Tibial nerve (tissue), 4 donors: ENCODE data around the gene MED20. TPM values are rescaled to one million over a fixed set of nuclear protein-coding genes. Genes with fewer than 3 reads are reported as not detected.

Source experiments
- DNase-seq, 2 donors: peaks; one replicate each; pipeline ENCODE4 v3.0.0-alpha.2; 2019; ENCODE audit warnings: low spot score in 2 of 2
- H3K27ac ChIP-seq, 4 donors: fragments of 200-600 bp; sonication (generic) in 3 of 4; one replicate each; pipeline ENCODE4 v1.5.1; 2017 to 2019; ENCODE audit warnings: mild to moderate bottlenecking in 1 of 4
- H3K27me3 ChIP-seq, 2 donors: fragments of 200-600 bp; sonication (generic) in 1 of 2; one replicate each; pipeline versions ENCODE4 v1.5.1 to v1.6.0; 2017 to 2019
- H3K36me3 ChIP-seq, 3 donors: fragments of 200-600 bp; sonication (generic); one replicate each; pipeline ENCODE4 v1.5.1; 2018 to 2019
- H3K4me1 ChIP-seq, 4 donors: fragments of 200-600 bp; sonication (generic) in 3 of 4; one replicate each; pipeline ENCODE4 v1.5.1; 2017 to 2019
- H3K4me3 ChIP-seq, 4 donors: fragments of 200-600 bp; sonication (generic) in 3 of 4; one replicate each; pipeline ENCODE4 v1.5.1; 2017 to 2019; ENCODE audit warnings: mild to moderate bottlenecking in 1 of 4, moderate library complexity in 1 of 4
- H3K9me3 ChIP-seq, 4 donors: fragments of 200-600 bp; sonication (generic) in 3 of 4; one replicate each; pipeline ENCODE4 v1.5.1; 2017 to 2019
- CTCF ChIP-seq, 5 experiments: fragments of 200-600 bp in 3 of 5; fragments of 450-650 bp in 2 of 5; sonication (generic) in 3 of 5; IDR thresholded peaks; one replicate each; pipeline ENCODE4 v1.5.1; 2016 to 2019; ENCODE audit warnings: antibody characterized with exemption in 5 of 5, mild to moderate bottlenecking in 3 of 5, moderate library complexity in 2 of 5
- EP300 ChIP-seq, 2 donors: sonication (generic); formaldehyde crosslinking; IDR thresholded peaks; one replicate each; pipeline ENCODE4 v1.6.1; 2017; ENCODE audit warnings: antibody characterized with exemption in 2 of 2, mild to moderate bottlenecking in 1 of 2
- POLR2A ChIP-seq, 2 donors: fragments of 450-650 bp; IDR thresholded peaks; one replicate each; pipeline ENCODE4 v1.6.1; 2017; ENCODE audit warnings: antibody characterized with exemption in 2 of 2, mild to moderate bottlenecking in 2 of 2, moderate library complexity in 2 of 2
- WGBS, 2 donors: methylation state at CpG; one replicate each; pipeline ENCODE4 v1.1.5; 2018; 5-methylcytosine and 5-hydroxymethylcytosine counted together
- total RNA-seq, 4 donors: library from RNA; depleted of rRNA; stranded (reverse); fragments of >200 nt; gene quantifications; one replicate each; pipeline ENCODE4 v1.1.0, GENCODE V29; 2016

The MED20 gene
- total RNA-seq, 4 donors from 2014 or later = 8.0 to 15.0 (median 12.2) TPM

DNA sequence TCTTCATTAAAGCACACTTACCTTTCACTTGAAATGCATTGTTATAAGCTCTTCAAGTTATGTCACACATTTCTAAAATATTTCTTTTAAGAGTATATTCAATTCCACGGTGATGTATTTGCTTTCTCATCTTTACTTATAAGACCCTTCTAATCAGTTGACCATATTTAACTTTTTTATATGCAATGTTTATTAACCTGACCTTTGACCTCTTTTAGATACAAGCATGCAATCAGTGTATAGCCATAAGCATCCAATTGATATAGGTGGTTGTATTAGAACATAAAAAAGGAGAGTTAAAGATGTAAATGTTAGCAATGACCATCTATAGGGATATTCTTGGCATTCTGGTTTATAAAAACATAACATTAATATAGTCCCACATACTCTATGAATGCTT, 35.0 kb downstream of the MED20 start:
- TF ChIP-seq CTCF (IDR thresholded peaks at IDR 0.05) (no peak), EP300 (IDR thresholded peaks at IDR 0.05) (no peak), POLR2A (IDR thresholded peaks at IDR 0.05) (no peak)
- H3K27me3 ChIP-seq = no peaks in the 10 kb centered on the region
- no peak overlapping the region for H3K4me3 ChIP-seq
- H3K27ac ChIP-seq = no peak overlapping the region
- no peaks in the 10 kb centered on the region for H3K36me3 ChIP-seq
- H3K9me3 ChIP-seq = no peaks in the 10 kb centered on the region
- 97 to 98% methylated on average over 1 of the region's 1 CpG for WGBS, 2 donors
- no peaks in the 10 kb centered on the region for H3K4me1 ChIP-seq
- no peak for DNase-seq

DNA sequence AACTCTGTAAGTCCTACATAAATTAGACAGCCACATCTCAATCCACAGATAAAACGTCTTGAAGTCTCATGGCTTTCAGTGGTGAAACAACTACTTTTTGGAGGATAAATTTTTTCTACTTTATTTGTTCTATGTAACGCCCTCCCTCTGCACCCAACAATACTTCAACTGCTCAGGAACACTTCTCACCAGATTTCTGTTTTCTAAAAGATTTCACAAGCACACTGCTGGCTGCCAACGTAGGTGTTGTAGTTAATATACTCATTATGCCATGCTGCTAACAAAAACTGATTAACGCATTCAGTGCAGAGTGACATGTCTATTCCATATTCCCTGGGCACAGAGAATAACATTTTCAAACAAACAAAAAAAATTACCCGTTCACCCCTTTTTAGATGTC, 36.0 kb downstream of the MED20 start:
- 86 to 91% methylated on average over 5 of the region's 5 CpGs for WGBS, 2 donors

DNA sequence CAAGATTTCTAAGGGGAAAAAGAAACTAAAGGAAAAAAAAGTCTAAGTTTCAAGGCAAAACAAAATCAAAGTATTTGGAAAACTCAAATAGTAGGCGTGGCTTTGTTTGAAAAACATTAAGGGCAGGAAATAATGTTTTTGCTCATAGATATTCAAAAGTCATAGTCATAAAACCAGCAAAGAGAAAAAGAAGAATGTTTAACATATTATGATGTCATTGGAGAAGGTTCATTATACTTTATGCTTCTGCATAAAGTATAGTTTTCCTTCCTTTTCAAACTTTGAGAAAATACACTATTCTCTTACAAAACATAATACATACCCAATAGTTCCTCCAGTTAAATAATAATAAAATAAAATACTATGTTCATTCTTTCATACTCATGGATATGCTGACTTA, 39.4 kb downstream of the MED20 start:
- H3K9me3 ChIP-seq = no peaks in the 10 kb centered on the region
- DNase-seq = no peak
- no peaks in the 10 kb centered on the region for H3K4me1 ChIP-seq
- no peak overlapping the region for H3K27ac ChIP-seq
- no peaks in the 10 kb centered on the region for H3K36me3 ChIP-seq
- no peak for TF ChIP-seq POLR2A (IDR thresholded peaks at IDR 0.05)
- no peak for TF ChIP-seq EP300 (IDR thresholded peaks at IDR 0.05)
- no peak for TF ChIP-seq CTCF (IDR thresholded peaks at IDR 0.05)
- WGBS, 2 donors = 73 to 82% methylated on average over 1 of the region's 1 CpG
- no peak overlapping the region for H3K4me3 ChIP-seq
- no peaks in the 10 kb centered on the region for H3K27me3 ChIP-seq

More for the DNA sequence above, 36.0 kb downstream of the MED20 start:
- Histone ChIP-seq H3K9me3 (no peaks in the 10 kb centered on the region), H3K27me3 (no peaks in the 10 kb centered on the region), H3K36me3 (no peaks in the 10 kb centered on the region), H3K4me3 (no peak overlapping the region), H3K27ac (no peak overlapping the region), H3K4me1 (no peaks in the 10 kb centered on the region)
- TF ChIP-seq CTCF (IDR thresholded peaks at IDR 0.05) (no peak), EP300 (IDR thresholded peaks at IDR 0.05) (no peak), POLR2A (IDR thresholded peaks at IDR 0.05) (no peak)
- no peak for DNase-seq

GRCh38 chr6:41878961-41879405, 42.0 kb downstream of the MED20 start:
- H3K9me3 ChIP-seq = no peaks in the 10 kb centered on the region
- TF ChIP-seq EP300 (IDR thresholded peaks at IDR 0.05) = no peak
- TF ChIP-seq CTCF (IDR thresholded peaks at IDR 0.05) = no peak
- no peak for TF ChIP-seq POLR2A (IDR thresholded peaks at IDR 0.05)
- H3K36me3 ChIP-seq = no peaks in the 10 kb centered on the region
- H3K4me3 ChIP-seq = no peak overlapping the region
- 69 to 72% methylated on average over 5 of the region's 5 CpGs for WGBS, 2 donors
- no peak for DNase-seq
- no peak overlapping the region for H3K27ac ChIP-seq
- H3K4me1 ChIP-seq = no peaks in the 10 kb centered on the region
- no peaks in the 10 kb centered on the region for H3K27me3 ChIP-seq

- WGBS, 2 donors = 59 to 61% methylated on average over 2 of the region's 2 CpGs
- DNase-seq = no peak
These were observed 42.7 kb downstream of the MED20 start for GRCh38 chr6:41878246-41878645.

More at GRCh38 chr6:41878246-41878645, 42.7 kb downstream of the MED20 start:
- Histone ChIP-seq H3K36me3 (no peaks in the 10 kb centered on the region), H3K9me3 (no peaks in the 10 kb centered on the region), H3K4me1 (no peaks in the 10 kb centered on the region), H3K4me3 (no peak overlapping the region), H3K27ac (no peak overlapping the region), H3K27me3 (no peaks in the 10 kb centered on the region)
- no peak for TF ChIP-seq EP300 (IDR thresholded peaks at IDR 0.05)
- TF ChIP-seq POLR2A (IDR thresholded peaks at IDR 0.05) = no peak
- no peak for TF ChIP-seq CTCF (IDR thresholded peaks at IDR 0.05)
